Fibroblast of skin of scalp (primary cell): ENCODE measurements around the gene OASL.
"Not testable (repeated sequence)": the region's sequence is repeated elsewhere in the genome, so short reads cannot be mapped to it uniquely, and the experiment has no call there.

Experiments
- DNase-seq: peaks from one replicate; pipeline ENCODE4 v3.0.0-alpha.2; 2013

OASL gene

GRCh38 chr12:121059031-121059898 is 20.2 kb upstream of the OASL start:
- DNase-seq: peak; percentile 25

GRCh38 chr12:121057794-121058193 is 18.7 kb upstream of the OASL start:
- DNase-seq: no peak

- DNase-seq: no peak
Observed at GRCh38 chr12:121053706-121054105, 14.7 kb upstream of the OASL start.

GRCh38 chr12:121050725-121051124 is 11.7 kb upstream of the OASL start:
- no peak for DNase-seq

- no peak for DNase-seq
Observed at GRCh38 chr12:121048442-121048841, 9.4 kb upstream of the OASL start.

GRCh38 chr12:121047400-121047799 is 8.4 kb upstream of the OASL start:
- not testable (repeated sequence) for DNase-seq

GRCh38 chr12:121043067-121043466 is 4.0 kb upstream of the OASL start:
- DNase-seq: no peak

GRCh38 chr12:121036810-121037326 is 2.2 kb downstream of the OASL start:
- DNase-seq: peak; percentile 61

- no peak for DNase-seq
Observed at GRCh38 chr12:121034616-121035305, 4.3 kb downstream of the OASL start.

GRCh38 chr12:121033625-121034349 is 5.3 kb downstream of the OASL start:
- DNase-seq: peak; percentile 37

GRCh38 chr12:121030576-121031212 is 8.4 kb downstream of the OASL start:
- DNase-seq: no peak

GRCh38 chr12:121026274-121027045 is 12.6 kb downstream of the OASL start:
- no peak for DNase-seq

- no peak for DNase-seq
Observed at GRCh38 chr12:121025442-121026226, 13.4 kb downstream of the OASL start.

GRCh38 chr12:121023799-121024198 is 15.2 kb downstream of the OASL start:
- DNase-seq: no peak

GRCh38 chr12:121022713-121023112 is 16.3 kb downstream of the OASL start:
- no peak for DNase-seq

- DNase-seq: no peak
Observed at GRCh38 chr12:121021754-121022153, 17.3 kb downstream of the OASL start.

GRCh38 chr12:121018860-121019617 is 20.0 kb downstream of the OASL start:
- no peak for DNase-seq

- DNase-seq: no peak
Observed at GRCh38 chr12:121017966-121018491, 21.0 kb downstream of the OASL start.
